Stomach (tissue), 9 donors: ENCODE measurements around the gene AGER. TPM values are rescaled to one million over a fixed set of nuclear protein-coding genes. Genes with fewer than 3 reads are reported as not detected.

ENCODE experiments used
- DNase-seq, 2 donors: peaks; one replicate each; pipeline versions ENCODE4 v3.0.0 to v3.0.0-alpha.2; 2013 to 2019
- H3K27ac ChIP-seq, 5 donors: fragments of 200-600 bp in 4 of 5; sonication (generic) in 4 of 5; one replicate each; pipeline ENCODE4 v1.5.1; 2013 to 2019; ENCODE audit warnings: mild to moderate bottlenecking in 1 of 5, moderate library complexity in 1 of 5
- H3K27me3 ChIP-seq, 3 donors: fragments of 200-600 bp; sonication (generic); one replicate each; pipeline ENCODE4 v1.5.1; 2017 to 2019; ENCODE audit warnings: mixed run types in 1 of 3
- H3K36me3 ChIP-seq, 4 donors: fragments of 200-600 bp; sonication (generic); 1 replicate in 3 of 4; 2 replicates in 1 of 4; pipeline ENCODE4 v1.5.1; 2016 to 2019
- H3K4me1 ChIP-seq, 4 donors: fragments of 200-600 bp; sonication (generic); one replicate each; pipeline ENCODE4 v1.5.1; 2016 to 2019
- H3K4me3 ChIP-seq, 4 donors: fragments of 200-600 bp; sonication (generic) in 3 of 4; one replicate each; pipeline ENCODE4 v1.5.1; 2016 to 2019; ENCODE audit warnings: mild to moderate bottlenecking in 1 of 4
- H3K9me3 ChIP-seq, 4 donors: fragments of 200-600 bp; sonication (generic); one replicate each; pipeline ENCODE4 v1.5.1; 2016 to 2019
- EP300 ChIP-seq: sonication (generic); formaldehyde crosslinking; IDR thresholded peaks from one replicate; pipeline ENCODE4 v1.6.1; 2017; ENCODE audit warnings: antibody characterized with exemption
- POLR2A ChIP-seq, 4 donors: fragments of 450-650 bp; IDR thresholded peaks; one replicate each; pipeline ENCODE4 v1.6.1; 2016; ENCODE audit warnings: antibody characterized with exemption in 4 of 4, control low read depth in 2 of 4, mild to moderate bottlenecking in 1 of 4, moderate library complexity in 1 of 4
- POLR2AphosphoS5 ChIP-seq, 3 donors: sonication (generic); formaldehyde crosslinking; IDR thresholded peaks; one replicate each; pipeline ENCODE4 v1.6.1; 2016; ENCODE audit warnings: antibody characterized with exemption in 3 of 3
- WGBS, 5 donors: extraction: QIAGEN DNeasy Blood & Tissue Kit in 3 of 5; methylation state at CpG; one replicate each; pipeline versions ENCODE4 v1.1.5 to v1.1.7; 2013 to 2018; 5-methylcytosine and 5-hydroxymethylcytosine counted together
- intact Hi-C: fragments of 100-400 bp; cut with DNase I; formaldehyde crosslinking; loops from one replicate; pipeline ENCODE4 v1.15.1; 2023; ENCODE audit warnings: low total_unique reads
- polyA plus RNA-seq, 3 donors: library from polyadenylated mRNA; stranded (reverse); fragments of 200-250 nt; gene quantifications; one replicate each; pipeline ENCODE4 v1.2.3, GENCODE V29; 2013
- total RNA-seq, 5 donors: library from RNA; depleted of rRNA; stranded (reverse); fragments of >200 nt; gene quantifications; one replicate each; pipeline versions ENCODE4 v1.1.0 to v1.2.3, GENCODE V29; 2014 to 2016
- TF ChIP-seq, protein P1 (sequence below), 7 experiments: fragments of 450-650 bp in 4 of 7; fragments of 200-600 bp in 3 of 7; sonication (generic) in 3 of 7; IDR thresholded peaks; one replicate each; pipeline ENCODE4 v1.5.1; 2016 to 2019; ENCODE audit warnings: antibody characterized with exemption in 7 of 7, control low read depth in 2 of 7, mild to moderate bottlenecking in 1 of 7
- donor health status: healthy with polysubstance abuse.
- donor health status: Bipolar disorder and iron deficiency.
- donor health status: healthy.

Gene AGER
- total and polyA plus RNA-seq, 8 donors = 0.87 to 35.6 (median 14.9) TPM

DNA sequence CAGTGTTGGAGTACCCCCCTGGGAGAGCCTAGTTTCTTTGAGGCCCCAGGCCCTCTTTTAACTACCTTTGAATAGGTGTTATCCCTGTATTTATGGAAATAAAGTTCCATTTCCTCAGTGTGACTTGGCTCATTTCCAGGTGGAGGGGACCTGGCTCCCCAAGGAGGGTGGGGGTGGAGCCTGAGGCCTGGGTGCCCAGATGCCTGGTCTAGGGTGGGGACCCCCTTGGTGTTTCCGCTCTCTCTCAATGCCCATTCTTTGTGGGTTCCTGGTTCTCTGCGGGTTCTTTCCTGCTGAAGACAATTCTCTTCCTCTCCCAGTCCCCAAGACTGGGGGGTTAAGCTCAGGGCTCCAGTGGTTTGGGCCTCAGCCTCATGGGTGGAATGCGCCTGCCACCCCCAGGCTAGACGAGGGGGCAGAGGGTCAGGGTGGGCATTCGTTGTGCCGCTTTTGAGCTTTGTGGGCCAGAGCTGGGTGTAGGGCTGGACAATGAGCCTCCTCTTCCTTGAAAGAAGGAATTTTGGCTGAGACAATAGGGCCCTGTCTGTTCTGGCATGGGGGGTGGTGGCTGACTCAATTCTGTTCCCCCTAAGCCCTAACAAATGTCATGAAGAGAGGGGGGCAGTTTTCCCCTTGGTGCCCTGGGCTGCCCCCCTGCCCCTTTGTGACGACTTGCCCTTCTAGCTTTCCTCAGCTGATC lies 20.3 kb downstream of the AGER start:
- no peak for DNase-seq
- Histone ChIP-seq H3K9me3 (no peaks in the 10 kb centered on the region), H3K36me3 (peaks cover 22 to 90% (median 79%) of the 10 kb centered on the region in 4 donors), H3K27me3 (no peaks in the 10 kb centered on the region), H3K4me1 (peaks cover 7 to 30% (median 21%) of the 10 kb centered on the region in 4 donors), H3K27ac (peak overlapping the region in 4 of 5 donors; percentile 48 to 61 (median 54)), H3K4me3 (no peak overlapping the region)
- intact Hi-C loops = no loop called here
- WGBS, 5 donors = 73 to 90% (median 86%) methylated on average over 7 of the region's 7 CpGs
- TF ChIP-seq, protein P1, sequence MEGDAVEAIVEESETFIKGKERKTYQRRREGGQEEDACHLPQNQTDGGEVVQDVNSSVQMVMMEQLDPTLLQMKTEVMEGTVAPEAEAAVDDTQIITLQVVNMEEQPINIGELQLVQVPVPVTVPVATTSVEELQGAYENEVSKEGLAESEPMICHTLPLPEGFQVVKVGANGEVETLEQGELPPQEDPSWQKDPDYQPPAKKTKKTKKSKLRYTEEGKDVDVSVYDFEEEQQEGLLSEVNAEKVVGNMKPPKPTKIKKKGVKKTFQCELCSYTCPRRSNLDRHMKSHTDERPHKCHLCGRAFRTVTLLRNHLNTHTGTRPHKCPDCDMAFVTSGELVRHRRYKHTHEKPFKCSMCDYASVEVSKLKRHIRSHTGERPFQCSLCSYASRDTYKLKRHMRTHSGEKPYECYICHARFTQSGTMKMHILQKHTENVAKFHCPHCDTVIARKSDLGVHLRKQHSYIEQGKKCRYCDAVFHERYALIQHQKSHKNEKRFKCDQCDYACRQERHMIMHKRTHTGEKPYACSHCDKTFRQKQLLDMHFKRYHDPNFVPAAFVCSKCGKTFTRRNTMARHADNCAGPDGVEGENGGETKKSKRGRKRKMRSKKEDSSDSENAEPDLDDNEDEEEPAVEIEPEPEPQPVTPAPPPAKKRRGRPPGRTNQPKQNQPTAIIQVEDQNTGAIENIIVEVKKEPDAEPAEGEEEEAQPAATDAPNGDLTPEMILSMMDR (IDR thresholded peaks at IDR 0.05) = no peak
- TF ChIP-seq POLR2AphosphoS5 (IDR thresholded peaks at IDR 0.05) (peak in 1 of 3 donors; percentile 3), EP300 (no peak), POLR2A (IDR thresholded peaks at IDR 0.05) (no peak)

DNA sequence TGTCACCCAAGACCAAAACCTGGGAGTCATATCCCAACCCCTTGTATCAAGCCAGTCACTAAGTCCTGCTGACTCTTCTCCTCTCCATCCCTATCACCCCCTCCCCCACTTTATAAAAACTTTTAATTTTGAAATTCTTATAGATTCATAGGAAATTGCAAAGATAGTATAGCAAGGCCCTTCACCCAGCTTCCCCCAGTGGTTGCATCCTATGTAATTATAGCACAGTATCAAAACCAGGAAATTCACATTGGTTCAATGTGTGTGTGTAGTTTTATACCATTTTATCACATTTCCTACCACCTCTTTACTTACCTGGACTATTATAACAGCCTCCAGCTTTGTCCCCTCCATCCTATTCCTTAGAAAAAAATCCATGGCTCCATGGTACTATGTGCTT lies 26.0 kb downstream of the AGER start:
- TF ChIP-seq POLR2A (IDR thresholded peaks at IDR 0.05) = no peak
- no peak for TF ChIP-seq EP300
- TF ChIP-seq, protein P1 (IDR thresholded peaks at IDR 0.05) = no peak
- TF ChIP-seq POLR2AphosphoS5 (IDR thresholded peaks at IDR 0.05) = no peak
- no peak overlapping the region for H3K27ac ChIP-seq
- intact Hi-C loops = no loop called here
- no peaks in the 10 kb centered on the region for H3K27me3 ChIP-seq
- no peak overlapping the region for H3K4me3 ChIP-seq
- no peaks in the 10 kb centered on the region for H3K9me3 ChIP-seq
- peaks cover 17 to 73% (median 62%) of the 10 kb centered on the region in 4 donors for H3K36me3 ChIP-seq
- H3K4me1 ChIP-seq = peaks cover 20 to 38% (median 35%) of the 10 kb centered on the region in 4 donors
- no peak for DNase-seq

DNA sequence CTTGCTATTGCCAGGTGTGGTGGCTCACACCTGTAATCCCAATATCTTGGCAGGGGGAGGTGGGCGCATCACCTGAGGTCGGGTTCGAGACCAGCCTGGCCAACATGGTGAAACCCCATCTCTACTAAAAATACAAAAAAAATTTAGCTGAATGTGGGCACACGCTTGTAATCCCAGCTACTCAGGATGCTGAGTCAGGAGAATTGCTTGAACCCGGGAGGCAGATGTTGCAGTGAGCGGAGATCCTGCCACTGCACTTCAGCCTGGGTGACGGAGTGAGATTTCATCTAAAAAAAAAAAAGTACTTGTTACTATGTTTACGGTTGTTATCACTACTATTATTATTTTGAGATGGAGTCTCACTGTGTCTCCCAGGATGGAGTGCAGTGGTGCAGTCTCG lies 27.2 kb downstream of the AGER start:
- Histone ChIP-seq H3K4me1 (peaks cover 31 to 50% (median 44%) of the 10 kb centered on the region in 4 donors), H3K27ac (no peak overlapping the region), H3K27me3 (peaks cover 0 to 2% (median 0%) of the 10 kb centered on the region in 3 donors), H3K4me3 (no peak overlapping the region), H3K9me3 (no peaks in the 10 kb centered on the region), H3K36me3 (peaks cover 17 to 61% (median 51%) of the 10 kb centered on the region in 4 donors)
- 79 to 91% (median 86%) methylated on average over 9 of the region's 9 CpGs for WGBS, 5 donors
- DNase-seq = no peak
- intact Hi-C loops = no loop called here
- TF ChIP-seq, protein P1 (IDR thresholded peaks at IDR 0.05) = no peak
- TF ChIP-seq POLR2A (IDR thresholded peaks at IDR 0.05) = no peak
- TF ChIP-seq POLR2AphosphoS5 (IDR thresholded peaks at IDR 0.05) = no peak
- no peak for TF ChIP-seq EP300

DNA sequence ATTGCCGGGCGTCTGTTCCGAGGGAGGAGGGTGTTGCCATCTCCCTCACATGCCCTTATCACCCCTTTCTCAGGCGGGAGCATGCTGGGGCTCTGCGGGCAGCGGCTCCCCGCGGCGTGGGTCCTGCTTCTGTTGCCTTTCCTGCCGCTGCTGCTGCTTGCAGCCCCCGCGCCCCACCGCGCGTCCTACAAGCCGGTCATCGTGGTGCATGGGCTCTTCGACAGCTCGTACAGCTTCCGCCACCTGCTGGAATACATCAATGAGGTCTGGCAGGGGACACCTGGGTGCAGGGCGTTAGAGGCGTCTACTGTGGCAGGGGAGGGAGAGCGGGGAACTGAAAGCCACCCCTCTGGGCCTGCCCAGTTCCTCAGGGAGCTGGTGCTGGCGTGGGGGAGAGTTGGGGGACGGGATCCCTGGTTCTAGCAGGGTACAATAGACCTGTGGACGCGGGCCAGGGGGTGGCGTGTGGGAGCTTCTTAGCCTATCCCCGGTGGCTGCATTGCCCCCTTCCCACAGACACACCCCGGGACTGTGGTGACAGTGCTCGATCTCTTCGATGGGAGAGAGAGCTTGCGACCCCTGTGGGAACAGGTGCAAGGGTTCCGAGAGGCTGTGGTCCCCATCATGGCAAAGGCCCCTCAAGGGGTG lies 29.4 kb downstream of the AGER start:
- H3K9me3 ChIP-seq = no peaks in the 10 kb centered on the region
- H3K27ac ChIP-seq = peak overlapping the region; percentile 88 to 94 (median 93)
- intact Hi-C loops = loop anchor here (5.0 kb wide), 1 partner anchor 37 kb away; no protein-coding TSS in a partner anchor
- peak overlapping the region; percentile 59 to 87 (median 78) for H3K4me3 ChIP-seq
- peaks cover 17 to 41% (median 38%) of the 10 kb centered on the region in 4 donors for H3K36me3 ChIP-seq
- H3K4me1 ChIP-seq = peaks cover 37 to 69% (median 59%) of the 10 kb centered on the region in 4 donors
- 1 to 7% (median 3%) methylated on average over 15 to 34 of the region's 34 CpGs for WGBS, 5 donors
- TF ChIP-seq POLR2AphosphoS5 (IDR thresholded peaks at IDR 0.05) (peak; percentile 18 to 79 (median 50)), POLR2A (IDR thresholded peaks at IDR 0.05) (no peak)
- TF ChIP-seq, protein P1 (IDR thresholded peaks at IDR 0.05) = peak in 5 of 7 experiments; percentile 19 to 78 (median 55)
- DNase-seq = peak; percentile 81 to 94
- peaks cover 0 to 19% (median 0%) of the 10 kb centered on the region in 3 donors for H3K27me3 ChIP-seq
